B cell (primary cell): ENCODE measurements around the gene WDR38. TPM values are rescaled to one million over a fixed set of nuclear protein-coding genes. Genes with fewer than 3 reads are reported as not detected.

ENCODE experiments used
- ATAC-seq: fragments of 200-7000 bp; cut with Tn5 transposase; one replicate; pipeline ENCODE4 v1.10.0; 2021; ENCODE audit warnings: low read depth, mild to moderate bottlenecking, moderate number of reproducible peaks, moderate library complexity
- CTCF ChIA-PET: fragments of 350-600 bp; sonication (Branson Sonifier 250); formaldehyde crosslinking; loops from one replicate; lab custom pipeline; 2021; ENCODE audit warnings: antibody characterized with exemption, inconsistent platforms; lab: Charles Lee
- POLR2A ChIA-PET: fragments of 350-600 bp; sonication (Branson Sonifier 250); formaldehyde crosslinking; loops from one replicate; lab custom pipeline; 2021; ENCODE audit warnings: antibody characterized with exemption; lab: Charles Lee
- DNase-seq: peaks from one replicate; pipeline ENCODE4 v3.0.0; 2013
- H2AFZ ChIP-seq: 2 replicates; pipeline ENCODE4 v1.6.1; 2012; ENCODE audit warnings: mild to moderate bottlenecking, low read depth, low read length; ENCODE audit not compliant: insufficient read depth, poor library complexity, severe bottlenecking
- H3K27ac ChIP-seq, 2 donors: 1 replicate in 1 of 2; 2 replicates in 1 of 2; pipeline ENCODE4 v1.5.1; 2012 to 2013; ENCODE audit warnings: low read length in 2 of 2, mild to moderate bottlenecking in 2 of 2, moderate library complexity in 1 of 2
- H3K27me3 ChIP-seq, 4 experiments: fragments of 200-600 bp in 1 of 4; sonication (generic) in 1 of 4; replicated peaks in 1 of 4; 1 replicate in 2 of 4; 2 replicates in 2 of 4; pipeline versions ENCODE4 v1.6.1 to v1.7.0; 2013 to 2016; ENCODE audit warnings: low read length in 3 of 4, mild to moderate bottlenecking in 2 of 4, mixed read lengths in 1 of 4, moderate library complexity in 1 of 4; ENCODE audit not compliant: insufficient read depth in 4 of 4, control insufficient read depth in 3 of 4; ENCODE audit errors: control extremely low read depth in 1 of 4
- H3K36me3 ChIP-seq, 2 experiments: replicated peaks in 1 of 2; 1 replicate in 1 of 2; 2 replicates in 1 of 2; pipeline versions ENCODE4 v1.6.1 to v1.7.1; 2013; ENCODE audit warnings: low read length in 1 of 2; ENCODE audit not compliant: insufficient read depth in 2 of 2, control insufficient read depth in 1 of 2; ENCODE audit errors: control extremely low read depth in 1 of 2, extremely low read depth in 1 of 2
- H3K4me1 ChIP-seq, 2 donors: fragments of 200-600 bp in 1 of 2; sonication (generic) in 1 of 2; 1 replicate in 1 of 2; 2 replicates in 1 of 2; pipeline versions ENCODE4 v1.5.1 to v1.6.1; 2013 to 2017; ENCODE audit warnings: low read length in 2 of 2; ENCODE audit not compliant: control insufficient read depth in 2 of 2, insufficient read depth in 2 of 2
- H3K4me2 ChIP-seq: replicated peaks from 2 replicates; pipeline ENCODE3; 2012; ENCODE audit warnings: mild to moderate bottlenecking, low read depth, low read length; ENCODE audit not compliant: poor library complexity, severe bottlenecking
- H3K4me3 ChIP-seq, 5 experiments: fragments of 200-600 bp in 1 of 5; sonication (generic) in 1 of 5; 1 replicate in 3 of 5; 2 replicates in 2 of 5; pipeline versions ENCODE4 v1.5.1 to v1.7.0; 2011 to 2016; ENCODE audit warnings: low read length in 4 of 5, mild to moderate bottlenecking in 4 of 5, low read depth in 2 of 5, control low read depth in 1 of 5, moderate library complexity in 1 of 5; ENCODE audit not compliant: insufficient read depth in 1 of 5; ENCODE audit errors: control extremely low read depth in 1 of 5, extremely low read depth in 1 of 5
- H3K79me2 ChIP-seq: fragments of 200-600 bp; sonication (generic); one replicate; pipeline ENCODE4 v1.6.0; 2016; ENCODE audit warnings: low read length; ENCODE audit not compliant: control insufficient read depth, insufficient read depth
- H3K9ac ChIP-seq: fragments of 200-600 bp; sonication (generic); 2 replicates; pipeline ENCODE4 v1.6.1; 2017; ENCODE audit warnings: mild to moderate bottlenecking, low read length, moderate library complexity
- H3K9me3 ChIP-seq, 3 donors: one replicate each; pipeline versions ENCODE4 v1.6.1 to v1.7.1; 2013; ENCODE audit warnings: low read length in 2 of 3; ENCODE audit not compliant: control insufficient read depth in 2 of 3, insufficient read depth in 1 of 3; ENCODE audit errors: control extremely low read depth in 1 of 3
- H4K20me1 ChIP-seq: 2 replicates; pipeline ENCODE4 v1.6.0; 2012; ENCODE audit warnings: mild to moderate bottlenecking, low read length; ENCODE audit not compliant: insufficient read depth, control insufficient read depth, poor library complexity, severe bottlenecking
- H3K27ac Mint-ChIP-seq: one replicate; pipeline ENCODE4 v1.8.0; 2021; ENCODE audit warnings: mixed read lengths
- H3K27me3 Mint-ChIP-seq: one replicate; pipeline ENCODE4 v1.8.0; 2021; ENCODE audit warnings: mixed read lengths
- H3K4me1 Mint-ChIP-seq: one replicate; pipeline ENCODE4 v1.8.0; 2021; ENCODE audit warnings: mixed read lengths
- H3K4me3 Mint-ChIP-seq: one replicate; pipeline ENCODE4 v1.8.0; 2021; ENCODE audit warnings: mixed read lengths
- H3K9me3 Mint-ChIP-seq: one replicate; pipeline ENCODE4 v1.8.0; 2022; ENCODE audit warnings: mixed read lengths; ENCODE audit not compliant: insufficient read depth
- EZH2 ChIP-seq: IDR thresholded peaks from 2 replicates; pipeline ENCODE4 v1.6.1; 2012; ENCODE audit warnings: borderline replicate concordance, low read depth, mild to moderate bottlenecking, moderate library complexity, low read length; ENCODE audit not compliant: insufficient read depth, poor library complexity, severe bottlenecking
- WGBS: methylation state at CpG from one replicate; pipeline ENCODE4 v1.1.5; 2013; ENCODE audit warnings: missing lambda C conversion rate; ENCODE audit not compliant: insufficient coverage; 5-methylcytosine and 5-hydroxymethylcytosine counted together
- intact Hi-C: fragments of 100-400 bp; cut with micrococcal nuclease; formaldehyde crosslinking; loops from one replicate; pipeline ENCODE4 v1.10.0; 2022
- polyA plus RNA-seq: library from polyadenylated mRNA; depleted of rRNA; stranded (reverse); fragments of >200 nt; gene quantifications from 2 replicates; pipeline ENCODE4 v1.2.3, GENCODE V29; 2012
- total RNA-seq, 2 donors: library from RNA; stranded (reverse); fragments of 120-200 nt in 1 of 2; gene quantifications; 1 replicate in 1 of 2; 2 replicates in 1 of 2; pipeline versions ENCODE4 v1.2.3 to v1.2.4, GENCODE V29; 2013 to 2022
- TF ChIP-seq, protein P1 (sequence below): fragments of 200-600 bp; IDR thresholded peaks from one replicate; pipeline ENCODE4 v1.8.0; 2022; ENCODE audit warnings: antibody characterized with exemption, mild to moderate bottlenecking

WDR38 gene
- total and polyA plus RNA-seq, 2 donors (not counting 1 experiment from before 2014, with no cell fraction given) = not detected

DNA sequence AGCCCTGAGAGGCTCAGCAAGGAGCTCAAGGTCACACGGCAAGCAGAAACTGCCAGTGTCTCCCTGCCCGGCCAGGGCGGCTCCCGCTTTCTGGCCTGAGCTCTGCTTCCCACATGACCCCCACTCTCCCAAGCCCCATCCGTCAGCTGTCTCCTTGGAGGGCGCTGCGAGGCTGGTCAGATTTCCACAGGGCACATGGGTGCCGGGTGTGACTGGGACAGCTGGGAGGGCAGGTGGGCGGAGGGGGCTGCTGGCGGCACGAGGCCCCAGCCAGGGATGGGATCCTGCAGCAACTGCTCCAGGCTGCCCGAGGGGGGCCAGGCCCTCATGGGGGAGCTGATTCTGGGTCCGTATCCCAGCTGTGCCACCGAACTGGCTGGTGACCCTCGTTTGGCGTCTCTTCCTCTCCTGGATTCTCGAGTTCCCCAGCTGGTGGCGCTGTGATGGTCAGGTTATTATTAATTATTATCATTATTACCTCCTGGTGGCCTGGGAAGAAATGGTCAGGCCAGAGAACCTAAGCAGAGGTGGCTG, 12.9 kb upstream of the WDR38 start:
- no peaks in the 10 kb centered on the region for H3K36me3 ChIP-seq
- POLR2A ChIA-PET = no interaction called here

More for the DNA sequence above, 12.9 kb upstream of the WDR38 start:
- H3K27ac ChIP-seq = no peak overlapping the region
- intact Hi-C loops = no loop called here
- H3K27me3 ChIP-seq = peaks cover 0 to 6% (median 0%) of the 10 kb centered on the region in 4 experiments
- Mint-ChIP-seq H3K4me1 (no peaks in the 10 kb centered on the region), H3K4me3 (no peak overlapping the region), H3K27me3 (peaks cover 11% of the 10 kb centered on the region), H3K9me3 (no peaks in the 10 kb centered on the region), H3K27ac (no peak overlapping the region)
- no peaks in the 10 kb centered on the region for H3K79me2 ChIP-seq
- H3K9ac ChIP-seq = no peak overlapping the region
- H3K9me3 ChIP-seq = no peaks in the 10 kb centered on the region
- H3K4me1 ChIP-seq = no peaks in the 10 kb centered on the region
- CTCF ChIA-PET = interaction anchor here (1.0 to 4.0 kb wide), 10 partner anchors 11 to 223 kb away, joined by 3 to 29 read pairs (median 3); partner anchors contain the start of genes NR6A1 and WDR38
- 76% methylated on average over 12 of the region's 18 CpGs for WGBS
- H3K4me2 ChIP-seq = no peak overlapping the region
- H2AFZ ChIP-seq = no peak overlapping the region
- H3K4me3 ChIP-seq = no peak overlapping the region
- TF ChIP-seq EZH2 = no peak
- TF ChIP-seq, protein P1, sequence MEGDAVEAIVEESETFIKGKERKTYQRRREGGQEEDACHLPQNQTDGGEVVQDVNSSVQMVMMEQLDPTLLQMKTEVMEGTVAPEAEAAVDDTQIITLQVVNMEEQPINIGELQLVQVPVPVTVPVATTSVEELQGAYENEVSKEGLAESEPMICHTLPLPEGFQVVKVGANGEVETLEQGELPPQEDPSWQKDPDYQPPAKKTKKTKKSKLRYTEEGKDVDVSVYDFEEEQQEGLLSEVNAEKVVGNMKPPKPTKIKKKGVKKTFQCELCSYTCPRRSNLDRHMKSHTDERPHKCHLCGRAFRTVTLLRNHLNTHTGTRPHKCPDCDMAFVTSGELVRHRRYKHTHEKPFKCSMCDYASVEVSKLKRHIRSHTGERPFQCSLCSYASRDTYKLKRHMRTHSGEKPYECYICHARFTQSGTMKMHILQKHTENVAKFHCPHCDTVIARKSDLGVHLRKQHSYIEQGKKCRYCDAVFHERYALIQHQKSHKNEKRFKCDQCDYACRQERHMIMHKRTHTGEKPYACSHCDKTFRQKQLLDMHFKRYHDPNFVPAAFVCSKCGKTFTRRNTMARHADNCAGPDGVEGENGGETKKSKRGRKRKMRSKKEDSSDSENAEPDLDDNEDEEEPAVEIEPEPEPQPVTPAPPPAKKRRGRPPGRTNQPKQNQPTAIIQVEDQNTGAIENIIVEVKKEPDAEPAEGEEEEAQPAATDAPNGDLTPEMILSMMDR = peak; percentile 18
- peak; percentile 21 for DNase-seq
- no peaks in the 10 kb centered on the region for H4K20me1 ChIP-seq
- no peak for ATAC-seq
